ENCODE results near the gene TMEM30A.

DNA sequence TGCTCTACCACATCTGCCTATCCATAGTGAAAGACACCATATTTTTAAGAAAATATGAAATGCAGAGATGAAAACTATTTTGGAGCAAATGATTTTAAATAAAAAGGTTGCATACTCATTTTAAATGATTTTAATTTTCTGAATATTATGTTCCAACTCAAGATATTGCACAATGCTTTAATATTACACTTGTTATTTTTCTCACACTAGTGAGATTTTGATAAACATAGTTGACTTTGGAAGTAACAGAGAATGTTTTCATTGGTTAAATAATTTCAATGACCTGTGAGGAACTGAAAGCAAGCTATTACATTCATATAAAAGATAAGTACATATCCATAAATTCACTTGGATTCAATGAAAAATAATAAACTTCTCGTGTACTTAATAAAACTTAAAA is 7.2 kb upstream of the TMEM30A start:
- TF ChIP-seq, protein P1, sequence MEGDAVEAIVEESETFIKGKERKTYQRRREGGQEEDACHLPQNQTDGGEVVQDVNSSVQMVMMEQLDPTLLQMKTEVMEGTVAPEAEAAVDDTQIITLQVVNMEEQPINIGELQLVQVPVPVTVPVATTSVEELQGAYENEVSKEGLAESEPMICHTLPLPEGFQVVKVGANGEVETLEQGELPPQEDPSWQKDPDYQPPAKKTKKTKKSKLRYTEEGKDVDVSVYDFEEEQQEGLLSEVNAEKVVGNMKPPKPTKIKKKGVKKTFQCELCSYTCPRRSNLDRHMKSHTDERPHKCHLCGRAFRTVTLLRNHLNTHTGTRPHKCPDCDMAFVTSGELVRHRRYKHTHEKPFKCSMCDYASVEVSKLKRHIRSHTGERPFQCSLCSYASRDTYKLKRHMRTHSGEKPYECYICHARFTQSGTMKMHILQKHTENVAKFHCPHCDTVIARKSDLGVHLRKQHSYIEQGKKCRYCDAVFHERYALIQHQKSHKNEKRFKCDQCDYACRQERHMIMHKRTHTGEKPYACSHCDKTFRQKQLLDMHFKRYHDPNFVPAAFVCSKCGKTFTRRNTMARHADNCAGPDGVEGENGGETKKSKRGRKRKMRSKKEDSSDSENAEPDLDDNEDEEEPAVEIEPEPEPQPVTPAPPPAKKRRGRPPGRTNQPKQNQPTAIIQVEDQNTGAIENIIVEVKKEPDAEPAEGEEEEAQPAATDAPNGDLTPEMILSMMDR (IDR thresholded peaks at IDR 0.05; ENCODE audit: low read depth, low read length, missing input control): no peak
- TF ChIP-seq TAF1 (conservative IDR thresholded peaks at IDR 0.05) (no peak), JUND (IDR thresholded peaks at IDR 0.05) (no peak), FOXA1 (IDR thresholded peaks at IDR 0.05) (no peak), RAD21 (IDR thresholded peaks at IDR 0.05) (no peak), GABPA (IDR thresholded peaks at IDR 0.05 in 1 of 2, conservative IDR thresholded peaks at IDR 0.05 in 1 of 2) (no peak), YY1 (IDR thresholded peaks at IDR 0.05) (no peak), SP1 (IDR thresholded peaks at IDR 0.05) (no peak), NR2F2 (IDR thresholded peaks at IDR 0.05) (no peak)
- TF ChIP-seq, protein P2, sequence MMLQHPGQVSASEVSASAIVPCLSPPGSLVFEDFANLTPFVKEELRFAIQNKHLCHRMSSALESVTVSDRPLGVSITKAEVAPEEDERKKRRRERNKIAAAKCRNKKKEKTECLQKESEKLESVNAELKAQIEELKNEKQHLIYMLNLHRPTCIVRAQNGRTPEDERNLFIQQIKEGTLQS (IDR thresholded peaks at IDR 0.05): no peak
- TF ChIP-seq, protein P3, sequence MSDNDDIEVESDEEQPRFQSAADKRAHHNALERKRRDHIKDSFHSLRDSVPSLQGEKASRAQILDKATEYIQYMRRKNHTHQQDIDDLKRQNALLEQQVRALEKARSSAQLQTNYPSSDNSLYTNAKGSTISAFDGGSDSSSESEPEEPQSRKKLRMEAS (IDR thresholded peaks at IDR 0.05): no peak
- TF ChIP-seq, protein P4, sequence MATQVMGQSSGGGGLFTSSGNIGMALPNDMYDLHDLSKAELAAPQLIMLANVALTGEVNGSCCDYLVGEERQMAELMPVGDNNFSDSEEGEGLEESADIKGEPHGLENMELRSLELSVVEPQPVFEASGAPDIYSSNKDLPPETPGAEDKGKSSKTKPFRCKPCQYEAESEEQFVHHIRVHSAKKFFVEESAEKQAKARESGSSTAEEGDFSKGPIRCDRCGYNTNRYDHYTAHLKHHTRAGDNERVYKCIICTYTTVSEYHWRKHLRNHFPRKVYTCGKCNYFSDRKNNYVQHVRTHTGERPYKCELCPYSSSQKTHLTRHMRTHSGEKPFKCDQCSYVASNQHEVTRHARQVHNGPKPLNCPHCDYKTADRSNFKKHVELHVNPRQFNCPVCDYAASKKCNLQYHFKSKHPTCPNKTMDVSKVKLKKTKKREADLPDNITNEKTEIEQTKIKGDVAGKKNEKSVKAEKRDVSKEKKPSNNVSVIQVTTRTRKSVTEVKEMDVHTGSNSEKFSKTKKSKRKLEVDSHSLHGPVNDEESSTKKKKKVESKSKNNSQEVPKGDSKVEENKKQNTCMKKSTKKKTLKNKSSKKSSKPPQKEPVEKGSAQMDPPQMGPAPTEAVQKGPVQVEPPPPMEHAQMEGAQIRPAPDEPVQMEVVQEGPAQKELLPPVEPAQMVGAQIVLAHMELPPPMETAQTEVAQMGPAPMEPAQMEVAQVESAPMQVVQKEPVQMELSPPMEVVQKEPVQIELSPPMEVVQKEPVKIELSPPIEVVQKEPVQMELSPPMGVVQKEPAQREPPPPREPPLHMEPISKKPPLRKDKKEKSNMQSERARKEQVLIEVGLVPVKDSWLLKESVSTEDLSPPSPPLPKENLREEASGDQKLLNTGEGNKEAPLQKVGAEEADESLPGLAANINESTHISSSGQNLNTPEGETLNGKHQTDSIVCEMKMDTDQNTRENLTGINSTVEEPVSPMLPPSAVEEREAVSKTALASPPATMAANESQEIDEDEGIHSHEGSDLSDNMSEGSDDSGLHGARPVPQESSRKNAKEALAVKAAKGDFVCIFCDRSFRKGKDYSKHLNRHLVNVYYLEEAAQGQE (IDR thresholded peaks at IDR 0.05): no peak

All from liver (tissue), 3 donors.